ENCODE results near the gene TTC39B. TPM values are rescaled to one million over a fixed set of nuclear protein-coding genes. Genes with fewer than 3 reads are reported as not detected.
"Not testable (repeated sequence)": the region's sequence is repeated elsewhere in the genome, so short reads cannot be mapped to it uniquely, and the experiment has no call there.

Gene TTC39B
- total and polyA plus RNA-seq, 5 donors: 1.00 to 3.8 (median 3.2) TPM

- Histone ChIP-seq H3K27ac (ENCODE audit: low read length) (no peak overlapping the region), H3K4me1 (ENCODE audit: control insufficient read depth, insufficient read depth, low read length) (peaks cover 5% of the 10 kb centered on the region), H3K9me3 (ENCODE audit: control insufficient read depth, low read length) (no peaks in the 10 kb centered on the region), H3K27me3 (ENCODE audit: control insufficient read depth, insufficient read depth) (no peaks in the 10 kb centered on the region), H3K4me3 (ENCODE audit: low read length) (no peak overlapping the region)
- intact Hi-C loops (cut with DNase I): no loop called here
- DNase-seq: no peak
- WGBS: 80% methylated on average over 4 of the region's 4 CpGs
- peak in 1 of 2 donors; percentile 40 for ATAC-seq
Measured at GRCh38 chr9:15244001-15244441, 63.0 kb downstream of the TTC39B start.

GRCh38 chr9:15243081-15243480 is 63.9 kb downstream of the TTC39B start:
- ATAC-seq (no peak), DNase-seq (no peak)
- H3K9me3 ChIP-seq (ENCODE audit: control insufficient read depth, low read length): no peaks in the 10 kb centered on the region
- intact Hi-C loops (cut with DNase I): no loop called here
- H3K27me3 ChIP-seq (ENCODE audit: control insufficient read depth, insufficient read depth): no peaks in the 10 kb centered on the region
- no peak overlapping the region for H3K27ac ChIP-seq (ENCODE audit: low read length)
- peaks cover 5% of the 10 kb centered on the region for H3K4me1 ChIP-seq (ENCODE audit: control insufficient read depth, insufficient read depth, low read length)
- H3K4me3 ChIP-seq (ENCODE audit: low read length): no peak overlapping the region
- 100% methylated on average over 1 of the region's 1 CpG for WGBS

GRCh38 chr9:15240927-15241326 is 66.1 kb downstream of the TTC39B start:
- 53% methylated on average over 4 of the region's 4 CpGs for WGBS
- intact Hi-C loops (cut with DNase I): no loop called here
- Histone ChIP-seq H3K27me3 (ENCODE audit: control insufficient read depth, insufficient read depth) (no peaks in the 10 kb centered on the region), H3K27ac (ENCODE audit: low read length) (no peak overlapping the region), H3K4me3 (ENCODE audit: low read length) (no peak overlapping the region), H3K4me1 (ENCODE audit: control insufficient read depth, insufficient read depth, low read length) (peaks cover 5% of the 10 kb centered on the region), H3K9me3 (ENCODE audit: control insufficient read depth, low read length) (no peaks in the 10 kb centered on the region)
- ATAC-seq: no peak
- DNase-seq: no peak

- H3K4me3 ChIP-seq (ENCODE audit: low read length): no peak overlapping the region
- intact Hi-C loops (cut with DNase I): no loop called here
- ATAC-seq: peak in 1 of 2 donors; percentile 38
- peaks cover 5% of the 10 kb centered on the region for H3K4me1 ChIP-seq (ENCODE audit: control insufficient read depth, insufficient read depth, low read length)
- H3K27ac ChIP-seq (ENCODE audit: low read length): peak overlapping the region; percentile 19
- no peaks in the 10 kb centered on the region for H3K27me3 ChIP-seq (ENCODE audit: control insufficient read depth, insufficient read depth)
- 71% methylated on average over 2 of the region's 2 CpGs for WGBS
- no peaks in the 10 kb centered on the region for H3K9me3 ChIP-seq (ENCODE audit: control insufficient read depth, low read length)
- DNase-seq: no peak
Measured at GRCh38 chr9:15239816-15240215, 67.2 kb downstream of the TTC39B start.

GRCh38 chr9:15238646-15239045 is 68.4 kb downstream of the TTC39B start:
- DNase-seq (no peak), ATAC-seq (no peak)
- WGBS: 92% methylated on average over 5 of the region's 5 CpGs

GRCh38 chr9:15235658-15236057 is 71.4 kb downstream of the TTC39B start:
- Histone ChIP-seq H3K4me3 (ENCODE audit: low read length) (no peak overlapping the region), H3K27ac (ENCODE audit: low read length) (no peak overlapping the region), H3K4me1 (ENCODE audit: control insufficient read depth, insufficient read depth, low read length) (no peaks in the 10 kb centered on the region), H3K27me3 (ENCODE audit: control insufficient read depth, insufficient read depth) (no peaks in the 10 kb centered on the region), H3K9me3 (ENCODE audit: control insufficient read depth, low read length) (no peaks in the 10 kb centered on the region)
- DNase-seq: no peak
- no peak for ATAC-seq
- intact Hi-C loops (cut with DNase I): no loop called here
- 97% methylated on average over 2 of the region's 2 CpGs for WGBS

More at GRCh38 chr9:15238646-15239045, 68.4 kb downstream of the TTC39B start:
- Histone ChIP-seq H3K27me3 (ENCODE audit: control insufficient read depth, insufficient read depth) (no peaks in the 10 kb centered on the region), H3K27ac (ENCODE audit: low read length) (no peak overlapping the region), H3K4me3 (ENCODE audit: low read length) (no peak overlapping the region), H3K4me1 (ENCODE audit: control insufficient read depth, insufficient read depth, low read length) (peaks cover 5% of the 10 kb centered on the region), H3K9me3 (ENCODE audit: control insufficient read depth, low read length) (no peaks in the 10 kb centered on the region)
- intact Hi-C loops (cut with DNase I): no loop called here

- intact Hi-C loops (cut with DNase I); ATAC-seq; H3K4me1 ChIP-seq (ENCODE audit: control insufficient read depth, insufficient read depth, low read length); H3K4me3 ChIP-seq (ENCODE audit: low read length); H3K27me3 ChIP-seq (ENCODE audit: control insufficient read depth, insufficient read depth); H3K27ac ChIP-seq (ENCODE audit: low read length); H3K9me3 ChIP-seq (ENCODE audit: control insufficient read depth, low read length): not testable (repeated sequence)
- DNase-seq: peak in 2 of 3 donors; percentile 34 to 56
- WGBS: 98% methylated on average over 37 of the region's 41 CpGs
Measured at GRCh38 chr9:15233941-15234490, 73.0 kb downstream of the TTC39B start.

- ATAC-seq (peak in 1 of 2 donors; percentile 35), DNase-seq (peak; percentile 31 to 65 (median 46))
- H3K4me1 ChIP-seq (ENCODE audit: control insufficient read depth, insufficient read depth, low read length); H3K4me3 ChIP-seq (ENCODE audit: low read length); H3K9me3 ChIP-seq (ENCODE audit: control insufficient read depth, low read length); H3K27me3 ChIP-seq (ENCODE audit: control insufficient read depth, insufficient read depth); H3K27ac ChIP-seq (ENCODE audit: low read length); intact Hi-C loops (cut with DNase I): not testable (repeated sequence)
- 96% methylated on average over 29 of the region's 29 CpGs for WGBS
Measured at GRCh38 chr9:15232706-15233280, 74.2 kb downstream of the TTC39B start.

GRCh38 chr9:15231788-15232635 is 75.0 kb downstream of the TTC39B start:
- intact Hi-C loops (cut with DNase I): no loop called here

GRCh38 chr9:15229409-15229808 is 77.6 kb downstream of the TTC39B start:
- H3K9me3 ChIP-seq (ENCODE audit: control insufficient read depth, low read length): no peaks in the 10 kb centered on the region
- DNase-seq: no peak
- H3K4me3 ChIP-seq (ENCODE audit: low read length): no peak overlapping the region
- WGBS: 88% methylated on average over 5 of the region's 5 CpGs
- intact Hi-C loops (cut with DNase I): no loop called here
- H3K27ac ChIP-seq (ENCODE audit: low read length): no peak overlapping the region
- H3K4me1 ChIP-seq (ENCODE audit: control insufficient read depth, insufficient read depth, low read length): no peaks in the 10 kb centered on the region
- H3K27me3 ChIP-seq (ENCODE audit: control insufficient read depth, insufficient read depth): no peaks in the 10 kb centered on the region
- no peak for ATAC-seq

More at GRCh38 chr9:15231788-15232635, 75.0 kb downstream of the TTC39B start:
- H3K27me3 ChIP-seq (ENCODE audit: control insufficient read depth, insufficient read depth): no peaks in the 10 kb centered on the region
- no peaks in the 10 kb centered on the region for H3K9me3 ChIP-seq (ENCODE audit: control insufficient read depth, low read length)
- DNase-seq (peak in 2 of 3 donors; percentile 18 to 28), ATAC-seq (no peak)
- no peaks in the 10 kb centered on the region for H3K4me1 ChIP-seq (ENCODE audit: control insufficient read depth, insufficient read depth, low read length)
- no peak overlapping the region for H3K4me3 ChIP-seq (ENCODE audit: low read length)
- 63% methylated on average over 13 of the region's 13 CpGs for WGBS
- no peak overlapping the region for H3K27ac ChIP-seq (ENCODE audit: low read length)

GRCh38 chr9:15227491-15227890 is 79.5 kb downstream of the TTC39B start:
- Histone ChIP-seq H3K27ac (ENCODE audit: low read length) (no peak overlapping the region), H3K27me3 (ENCODE audit: control insufficient read depth, insufficient read depth) (no peaks in the 10 kb centered on the region), H3K4me1 (ENCODE audit: control insufficient read depth, insufficient read depth, low read length) (no peaks in the 10 kb centered on the region), H3K4me3 (ENCODE audit: low read length) (no peak overlapping the region), H3K9me3 (ENCODE audit: control insufficient read depth, low read length) (no peaks in the 10 kb centered on the region)
- ATAC-seq (no peak), DNase-seq (no peak)
- 89% methylated on average over 4 of the region's 4 CpGs for WGBS
- intact Hi-C loops (cut with DNase I): no loop called here
